ENCODE measurements around the gene IER5.
"Not testable (repeated sequence)": the region's sequence is repeated elsewhere in the genome, so short reads cannot be mapped to it uniquely, and the experiment has no call there.

Gene IER5

DNA sequence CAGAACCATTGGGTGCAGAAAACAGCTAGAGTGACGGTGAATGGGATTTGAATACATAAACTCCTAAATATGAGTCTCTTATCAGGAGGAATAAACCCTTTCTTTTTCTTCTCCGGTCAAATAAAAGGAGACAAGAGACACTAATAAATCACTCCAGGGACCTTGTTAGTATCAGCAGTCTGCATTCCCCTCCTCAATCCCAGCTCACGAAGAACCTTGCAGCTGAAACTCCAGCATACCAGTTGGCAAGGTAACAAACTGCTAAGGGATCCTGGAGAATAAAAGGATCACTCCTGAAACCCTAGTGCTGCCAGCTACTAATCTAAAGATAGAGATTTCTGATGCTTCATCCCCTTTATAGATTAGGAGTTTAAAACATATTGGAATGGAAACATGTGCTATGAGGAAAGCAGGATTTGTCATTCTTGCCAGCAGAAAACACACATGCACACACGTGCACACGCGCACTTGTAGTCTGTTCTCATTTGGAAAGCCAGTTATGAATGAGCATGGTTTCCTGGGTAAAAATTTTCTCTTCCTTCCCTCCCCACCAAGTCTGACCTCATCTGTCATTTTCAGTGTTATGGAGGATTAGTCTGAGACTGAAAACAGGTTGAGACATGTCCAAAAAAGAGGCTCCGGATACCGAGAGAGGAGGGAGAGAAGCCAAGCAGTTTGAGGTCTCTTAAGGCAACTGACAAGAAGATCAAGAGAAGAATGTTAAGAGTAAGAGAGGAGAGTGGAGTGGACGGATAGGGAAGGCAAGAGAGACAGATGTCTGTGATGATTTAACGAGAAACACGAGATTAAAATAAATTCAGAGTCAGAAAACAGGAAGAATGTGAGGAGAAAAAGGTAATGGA lies 10.9 kb downstream of the IER5 start:
- no peak for DNase-seq

DNA sequence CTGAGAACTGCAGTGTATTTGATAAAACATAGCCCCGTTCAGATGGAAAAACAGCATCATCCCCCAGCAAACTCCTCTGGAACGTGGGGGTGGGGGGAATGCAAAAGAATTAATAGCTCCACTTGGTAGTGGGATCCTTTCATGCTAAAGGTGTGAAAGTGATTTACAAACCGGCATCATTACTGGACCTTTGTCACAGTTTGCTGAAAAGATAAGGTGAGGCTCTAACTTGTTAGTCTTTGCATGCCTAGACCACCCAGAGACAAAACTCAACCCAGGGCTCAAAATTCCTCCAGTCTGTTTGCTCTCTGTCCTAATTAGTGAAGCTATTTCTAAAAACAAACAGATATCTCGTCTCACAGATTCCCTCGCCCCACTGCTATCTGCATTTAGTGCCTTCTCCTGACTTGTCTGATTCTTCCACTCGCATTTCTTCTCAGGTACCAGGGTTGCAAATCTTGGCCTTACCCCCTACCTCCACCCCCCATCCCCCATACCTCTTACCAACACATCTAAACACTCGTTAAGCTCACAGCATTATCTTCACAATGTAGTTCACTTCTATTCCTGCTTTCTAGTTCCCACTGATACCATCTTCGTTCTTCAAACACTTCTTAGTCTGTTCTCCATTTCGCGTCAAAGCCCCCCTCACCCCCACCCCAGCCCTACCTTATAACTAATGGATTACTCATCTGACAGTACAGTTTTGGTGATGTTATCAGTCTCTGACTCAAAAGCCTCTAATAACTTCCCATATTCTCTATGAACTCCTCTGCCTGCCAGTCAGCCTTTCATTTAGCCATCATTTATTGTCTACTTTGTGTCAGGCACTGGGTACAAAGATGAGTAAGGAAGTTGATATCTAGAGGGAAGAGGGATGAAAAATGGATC lies 11.8 kb downstream of the IER5 start:
- DNase-seq: no peak

DNA sequence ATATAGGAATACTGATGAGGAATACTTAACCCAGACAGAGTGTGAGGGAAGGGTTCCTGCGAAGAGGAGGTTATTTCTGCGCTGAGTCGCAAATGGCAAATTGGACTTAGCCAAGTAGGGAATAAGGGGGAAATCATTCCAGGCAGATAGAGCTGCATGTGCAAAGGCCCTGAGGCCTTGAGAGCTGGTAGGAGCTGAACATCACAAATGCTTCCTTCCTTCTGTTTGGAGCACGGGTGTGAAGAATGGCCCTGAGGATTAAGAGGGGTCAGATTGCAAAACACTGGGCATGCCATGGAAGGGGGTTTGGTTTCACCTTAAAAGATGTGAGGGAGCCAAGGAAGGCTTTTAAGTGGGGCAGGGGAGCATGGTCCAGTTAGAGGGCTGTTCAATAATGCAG lies 12.4 kb downstream of the IER5 start:
- DNase-seq: no peak

DNA sequence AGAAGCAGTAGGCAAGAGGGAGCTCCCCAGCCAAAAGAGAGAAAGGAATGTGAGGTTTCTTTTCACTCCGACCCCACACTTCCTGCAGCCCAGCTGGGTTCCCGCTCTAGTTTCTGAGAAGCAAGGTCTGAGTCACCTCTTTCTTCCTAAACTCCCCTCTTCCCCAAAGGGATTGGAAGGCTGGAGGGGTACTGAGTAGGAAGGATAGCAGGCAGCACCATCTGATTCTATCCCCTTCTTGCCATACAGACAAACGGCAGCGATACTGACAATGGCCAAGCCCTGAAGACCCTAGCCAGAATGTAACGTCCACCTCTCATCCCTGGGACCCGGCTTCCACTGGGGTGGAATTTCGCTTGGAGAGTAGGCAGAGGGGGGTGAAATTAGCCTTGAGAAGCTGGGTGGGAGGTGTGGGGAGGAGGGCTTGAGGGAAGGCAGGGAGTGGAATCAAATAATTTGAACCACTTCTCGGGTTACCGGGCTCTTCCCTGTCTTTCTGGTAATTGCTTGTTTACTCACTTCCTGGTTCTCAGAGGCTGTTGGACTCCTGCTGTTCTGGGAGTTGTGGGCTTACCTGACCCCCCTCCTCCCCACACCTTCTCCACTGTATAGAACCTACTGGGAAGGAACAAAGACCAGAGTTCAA lies 13.2 kb downstream of the IER5 start:
- DNase-seq: no peak

DNA sequence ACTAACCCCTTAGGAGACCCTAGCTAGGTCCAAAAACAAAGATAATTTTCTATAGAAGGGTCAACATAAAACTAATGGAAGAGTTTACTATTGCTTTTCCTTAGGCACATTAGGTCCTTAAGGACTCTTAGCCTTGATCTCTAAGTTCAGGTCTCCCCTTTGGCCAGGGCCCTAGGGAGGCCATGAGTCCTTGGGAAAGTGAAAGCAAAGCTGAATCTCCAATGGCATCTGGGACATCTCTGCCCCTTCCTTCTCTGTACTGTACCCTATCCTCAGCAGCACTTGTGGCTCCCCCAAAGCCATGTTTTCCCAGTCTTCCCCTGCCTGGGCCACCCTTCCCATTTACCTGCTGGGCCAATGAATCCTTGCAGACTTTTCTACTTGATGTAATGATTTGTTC lies 14.3 kb downstream of the IER5 start:
- no peak for DNase-seq

DNA sequence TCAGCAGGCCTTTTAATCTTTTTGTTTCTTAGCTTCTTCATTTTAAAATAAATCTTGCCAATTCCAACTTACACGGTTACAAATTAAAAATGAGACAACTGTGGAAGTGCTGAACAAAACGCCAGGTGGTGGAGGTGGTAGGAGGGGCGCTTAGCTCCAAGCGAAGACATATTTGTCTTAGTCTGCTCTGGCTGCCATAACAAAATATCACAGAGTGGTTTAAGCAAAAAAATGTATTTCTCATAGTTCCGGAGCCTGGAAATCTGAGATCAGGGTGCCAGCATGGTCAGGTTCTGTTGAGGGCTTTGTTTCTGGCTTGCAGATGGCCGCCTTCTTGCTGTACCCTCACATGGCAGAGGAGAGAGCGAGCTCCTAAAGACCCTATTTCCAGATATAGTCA lies 14.9 kb downstream of the IER5 start:
- no peak for DNase-seq

DNA sequence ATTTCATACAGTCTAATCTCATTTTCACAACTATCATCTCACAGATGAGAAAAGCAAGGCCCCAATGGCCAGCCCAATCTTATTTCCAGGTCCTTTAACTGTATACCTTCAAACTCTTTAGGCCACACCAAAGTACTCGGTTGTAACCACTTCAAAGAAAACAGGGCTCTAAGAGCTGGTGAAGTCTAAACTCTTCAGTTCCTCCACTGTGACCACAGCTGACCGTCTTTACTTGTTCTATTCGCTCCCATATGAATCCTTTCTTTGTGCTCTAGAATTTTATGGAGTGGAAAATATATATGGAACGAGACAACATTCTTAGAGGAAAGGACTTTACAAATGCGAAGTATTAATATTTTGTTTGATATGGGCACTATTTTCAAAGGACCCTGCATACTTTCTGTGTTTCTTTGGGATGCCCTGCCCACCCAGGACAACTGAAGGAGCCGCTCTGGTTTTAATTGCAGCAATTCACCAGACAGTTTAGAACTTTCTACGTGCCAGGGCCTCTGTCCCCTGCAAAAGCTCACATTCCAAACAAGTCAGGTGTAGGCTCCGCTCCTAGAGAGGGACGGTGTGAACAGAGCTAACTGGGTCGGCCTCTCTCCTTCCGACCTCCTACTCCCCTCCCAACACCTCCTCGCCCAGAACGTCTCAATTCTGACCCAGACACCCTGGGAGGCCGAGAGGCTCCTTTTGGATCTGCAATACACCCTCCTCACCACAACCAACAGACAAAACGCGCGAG lies 15.7 kb downstream of the IER5 start:
- DNase-seq: no peak

DNA sequence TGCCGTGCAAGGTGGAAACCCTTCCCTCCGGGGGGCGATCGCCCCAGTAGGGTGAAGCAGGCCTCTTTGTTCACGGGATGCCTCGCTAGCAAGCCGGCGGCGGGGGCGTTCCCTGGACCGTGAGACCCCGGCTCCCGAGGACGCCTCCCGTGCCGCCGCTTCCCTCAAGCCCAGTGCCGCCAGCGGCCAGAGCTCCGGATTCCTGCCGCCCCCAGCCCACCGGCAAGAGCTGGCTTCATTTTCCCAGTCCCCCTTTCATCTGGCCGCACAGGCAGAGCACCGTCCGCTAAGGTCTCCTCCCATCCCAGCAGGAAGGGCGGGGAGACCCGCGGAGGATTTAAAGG lies 16.3 kb downstream of the IER5 start:
- DNase-seq: no peak

DNA sequence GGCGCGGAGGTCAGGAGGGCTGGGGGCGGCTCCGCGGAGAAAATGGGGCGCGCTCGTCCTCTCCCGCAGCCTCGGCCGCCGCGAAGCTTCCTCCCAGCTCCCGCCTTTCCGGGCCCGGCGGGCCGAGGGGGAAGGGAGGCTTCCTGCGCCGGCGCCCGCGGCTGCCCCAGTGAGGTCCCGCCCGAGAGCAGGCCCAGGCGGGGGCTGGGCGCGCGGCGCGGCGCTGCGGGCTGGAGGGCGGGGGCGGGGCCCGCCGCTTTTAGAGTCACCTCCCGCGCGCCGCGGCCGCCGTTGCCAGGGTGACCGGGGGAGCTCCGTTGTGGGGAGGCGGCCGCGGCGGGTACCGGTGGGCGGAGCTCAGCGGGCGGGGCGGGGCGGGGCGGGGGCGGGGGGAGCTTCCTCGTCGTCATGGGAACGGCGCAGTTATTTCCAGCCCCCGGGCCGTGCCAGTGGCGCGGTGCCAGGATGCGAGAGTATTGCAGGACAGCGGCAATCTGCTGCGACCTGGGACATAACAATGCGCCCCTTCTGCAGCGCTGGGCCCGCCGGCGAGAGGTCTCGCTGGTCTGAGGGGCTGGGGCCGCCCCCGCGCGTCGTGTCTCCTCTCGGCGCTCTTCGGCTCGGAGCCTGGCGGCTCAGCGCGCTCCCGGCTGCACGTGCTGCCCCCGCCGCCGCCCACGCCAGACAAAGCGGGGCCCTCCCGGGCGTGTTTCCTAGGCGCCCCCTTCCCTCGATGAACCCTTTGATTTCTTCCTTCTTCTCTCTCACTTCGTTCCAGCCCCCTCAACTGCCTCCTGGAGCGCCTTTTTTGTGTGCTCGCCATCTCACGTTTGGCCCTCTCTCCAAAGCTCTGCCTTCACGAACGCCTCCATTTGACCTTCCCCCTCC lies 16.9 kb downstream of the IER5 start:
- DNase-seq: peak; percentile 95

DNA sequence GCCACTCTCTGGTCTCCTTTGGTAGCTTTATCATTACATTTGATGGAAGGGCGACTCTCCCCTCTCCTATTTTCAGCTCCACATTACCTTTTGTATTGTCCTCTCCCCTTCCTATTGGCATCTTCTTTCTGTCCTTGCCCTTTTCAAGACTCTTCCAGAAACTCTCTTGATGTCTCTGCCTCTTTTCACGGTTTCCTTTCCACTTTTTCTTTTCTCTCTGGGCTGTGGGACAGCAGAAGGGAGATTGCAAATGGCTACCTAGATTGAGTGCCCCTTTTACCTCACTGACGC lies 17.5 kb downstream of the IER5 start:
- DNase-seq: no peak

DNA sequence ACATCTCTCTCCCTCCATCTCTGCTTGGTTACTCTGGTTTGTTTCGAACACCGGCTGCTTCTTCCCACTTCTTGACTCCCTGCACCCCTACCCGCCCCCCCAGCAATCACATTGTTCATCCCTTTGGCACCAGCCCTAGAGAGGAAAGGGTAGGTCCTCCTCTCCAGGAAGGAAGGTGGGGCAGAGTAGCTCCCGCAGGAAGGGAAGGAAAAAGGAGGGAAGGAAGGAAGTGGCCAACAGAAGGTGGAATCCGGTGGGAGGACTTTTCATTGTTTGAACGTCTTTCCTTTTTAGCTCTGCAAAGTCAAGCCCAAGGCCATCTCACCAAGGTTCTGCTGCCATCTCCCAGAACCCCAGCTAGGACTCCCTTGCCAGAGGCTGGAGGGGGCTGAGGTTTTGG lies 18.0 kb downstream of the IER5 start:
- DNase-seq: no peak

DNA sequence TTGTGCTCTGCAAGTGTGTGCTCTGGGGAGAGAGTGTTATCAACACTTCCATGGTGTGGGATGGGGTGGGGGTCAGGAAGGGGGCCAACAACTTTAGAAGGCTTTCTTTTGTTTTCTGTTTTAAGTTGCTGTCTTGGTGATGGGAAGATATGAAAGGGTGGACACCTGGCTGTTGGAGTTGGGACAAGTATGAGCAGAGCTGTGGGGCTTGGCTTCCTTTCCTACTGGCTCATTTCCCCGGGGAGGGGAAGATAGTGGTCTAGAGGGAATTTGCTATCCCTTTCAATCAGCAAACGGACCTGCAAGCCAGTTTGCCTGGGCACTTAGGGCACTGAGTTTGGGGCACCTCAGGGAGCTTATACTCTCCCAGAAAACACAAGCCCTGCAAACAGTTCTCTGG lies 19.2 kb downstream of the IER5 start:
- DNase-seq: no peak

DNA sequence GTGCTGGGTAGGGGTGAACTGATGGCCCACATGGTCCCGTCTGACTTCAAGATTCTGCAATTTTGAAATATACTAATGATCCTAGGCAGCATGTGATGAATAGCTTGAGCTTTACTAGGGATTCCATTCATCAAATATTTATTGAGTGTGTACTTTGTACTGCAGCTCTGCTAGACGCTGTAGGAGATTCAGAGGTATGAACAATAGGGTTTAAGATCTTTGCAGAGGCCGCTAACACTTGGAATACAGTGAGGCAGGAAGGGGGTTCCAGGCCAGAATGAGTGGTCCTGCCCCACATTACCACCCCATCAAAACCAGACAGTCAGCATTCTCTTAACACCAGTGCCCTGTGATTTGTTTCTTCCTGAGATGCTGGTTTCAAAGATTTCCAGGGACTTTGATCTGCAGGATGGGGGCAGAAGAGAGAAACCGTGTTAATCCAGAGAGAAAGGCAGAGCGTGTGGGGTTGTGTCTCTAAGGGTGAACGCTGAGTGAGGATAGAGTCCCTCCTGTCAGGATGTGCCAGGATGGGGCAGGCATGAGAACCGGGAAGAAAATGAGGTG lies 19.9 kb downstream of the IER5 start:
- DNase-seq: no peak

DNA sequence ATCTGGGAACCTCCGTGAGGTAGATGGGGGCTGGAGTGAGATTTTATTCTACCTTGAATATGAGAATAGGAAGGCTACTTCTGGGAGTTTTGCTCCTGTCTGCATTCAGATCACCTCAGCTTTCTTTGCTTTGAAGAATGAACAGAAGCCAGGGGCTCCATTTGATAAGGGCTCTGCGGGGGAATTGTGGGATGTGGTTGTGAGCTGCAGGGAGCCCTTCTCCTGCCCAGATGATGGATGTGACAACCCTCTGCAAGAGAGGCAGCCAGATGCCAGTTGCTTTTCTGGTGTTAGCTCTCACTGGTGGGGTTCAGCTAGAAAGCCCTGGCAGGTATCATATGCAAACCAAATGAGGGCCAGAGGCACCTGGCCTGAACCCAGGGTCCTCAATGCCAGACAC lies 21.5 kb downstream of the IER5 start:
- DNase-seq: no peak

DNA sequence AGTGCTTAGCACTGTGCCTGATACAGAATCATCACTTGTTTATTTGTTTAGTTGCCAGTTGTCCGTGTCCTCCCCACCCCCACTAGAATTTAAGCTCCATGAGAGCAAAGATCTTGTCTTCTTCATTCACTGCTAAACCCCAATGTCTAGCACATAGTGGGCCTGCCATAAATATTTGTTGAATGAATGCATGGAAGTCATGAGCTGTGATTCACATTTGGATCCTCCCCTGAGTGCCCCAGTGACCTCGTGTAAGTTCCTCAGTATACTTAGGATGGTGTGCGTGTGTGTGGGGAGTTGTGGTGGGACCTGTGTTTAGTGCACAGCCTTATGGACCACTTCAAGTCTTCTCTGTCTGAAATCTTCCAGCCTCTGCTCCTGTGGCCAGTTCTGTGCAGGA lies 23.1 kb downstream of the IER5 start:
- DNase-seq: no peak

DNA sequence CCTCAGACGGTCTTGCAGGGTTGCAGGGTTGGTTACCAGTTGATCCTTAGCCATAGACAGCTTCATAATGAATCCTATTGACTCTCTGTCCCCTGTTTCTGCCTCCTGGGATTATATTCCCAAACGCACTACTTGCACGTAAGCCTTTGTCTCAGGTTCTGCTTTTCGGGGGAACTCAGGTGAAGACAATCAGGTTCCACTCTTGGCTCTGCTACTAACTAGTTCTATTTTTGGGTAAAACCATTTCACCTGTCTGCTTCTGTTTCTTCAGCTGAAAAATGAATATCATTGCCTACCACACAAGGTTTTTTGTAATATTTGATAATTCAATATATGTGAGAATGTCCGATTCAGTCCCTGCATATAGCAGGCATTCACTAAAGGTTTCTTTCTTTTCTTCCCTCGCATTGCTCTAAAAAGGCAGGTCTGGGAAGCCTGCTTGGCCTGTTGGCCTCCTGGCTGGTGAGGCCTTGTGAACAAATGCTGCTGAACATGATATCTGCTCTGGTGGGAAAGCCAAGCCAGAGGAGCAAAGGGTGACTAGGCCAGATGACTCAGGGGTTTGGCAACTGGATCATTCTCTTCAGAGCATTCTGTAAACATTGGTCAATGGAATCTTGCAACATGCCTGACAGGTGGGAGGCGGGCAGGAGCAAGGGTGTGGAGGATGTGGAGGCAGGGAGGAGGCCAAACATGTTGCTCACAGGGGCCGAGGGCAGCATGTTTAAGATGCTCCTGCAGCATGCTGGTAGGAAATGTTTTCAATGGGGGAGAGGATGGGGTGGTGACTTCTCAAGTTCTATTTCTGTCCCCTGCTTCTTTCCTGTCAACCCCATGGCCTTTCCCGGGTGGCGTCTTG lies 23.8 kb downstream of the IER5 start:
- DNase-seq: no peak

DNA sequence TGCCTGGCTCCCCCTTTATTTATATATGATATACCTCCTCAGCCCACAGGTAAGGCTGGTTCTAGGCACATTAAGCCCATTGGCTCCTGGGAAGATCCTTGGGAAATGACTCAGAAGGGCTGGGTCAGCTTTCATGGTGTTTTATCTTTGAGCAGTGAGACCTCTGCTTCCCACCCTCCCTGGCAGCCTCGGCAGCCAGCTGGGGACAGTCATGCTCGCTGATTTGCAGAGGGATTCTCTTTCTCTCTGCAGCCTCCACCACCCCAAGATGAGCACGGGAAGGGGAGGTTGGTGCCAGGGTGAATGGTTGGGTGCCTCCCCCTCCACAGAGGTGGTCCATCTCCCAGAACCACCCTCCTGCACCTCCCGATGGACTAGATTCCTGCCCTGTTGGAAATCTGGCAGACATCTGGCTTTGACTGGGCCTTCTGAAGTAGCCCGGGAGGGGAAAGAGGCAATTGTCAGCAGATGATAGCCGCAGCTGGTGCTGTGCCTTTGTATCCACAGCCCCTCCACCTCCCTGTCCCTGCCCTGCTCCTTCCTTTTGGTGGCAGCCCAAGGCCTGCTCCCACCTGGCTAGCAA lies 24.6 kb downstream of the IER5 start:
- no peak for DNase-seq

DNA sequence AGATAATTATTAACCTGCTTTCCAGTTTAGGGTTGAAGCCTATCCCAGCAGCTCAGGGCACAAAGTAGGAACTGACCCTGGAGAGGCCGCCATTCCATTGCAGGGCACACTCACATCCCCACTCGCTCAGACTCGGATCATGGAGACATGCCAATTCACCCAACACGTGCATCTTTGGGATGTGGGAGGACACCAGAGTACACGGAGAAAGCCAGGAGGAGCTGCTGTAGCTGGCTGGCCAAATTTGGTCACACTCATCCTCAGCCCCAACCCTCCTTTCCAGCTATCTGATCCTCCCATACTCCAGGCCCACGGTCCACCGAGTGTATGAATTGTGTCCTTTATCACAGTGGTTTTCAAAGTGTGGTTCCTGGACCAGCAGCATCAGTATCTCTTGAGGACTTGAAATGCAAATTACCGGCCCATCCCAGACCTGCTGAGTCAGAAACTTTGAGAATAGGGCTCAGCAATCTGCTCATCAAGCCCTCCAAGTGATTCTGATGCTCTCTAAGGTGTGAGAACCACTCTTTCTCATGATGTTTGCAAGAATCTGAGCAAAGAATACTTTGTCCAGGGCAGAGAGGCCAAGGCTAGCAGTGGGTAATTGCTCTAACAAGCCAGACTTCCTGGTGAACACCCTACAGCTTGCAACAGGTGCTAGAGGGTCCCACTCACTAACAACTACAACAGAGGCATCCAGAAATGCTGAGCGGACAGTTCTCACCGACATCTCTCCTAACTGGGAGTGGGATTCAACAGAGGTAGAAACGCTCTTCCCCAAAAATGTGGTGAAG lies 26.3 kb downstream of the IER5 start:
- DNase-seq: no peak

DNA sequence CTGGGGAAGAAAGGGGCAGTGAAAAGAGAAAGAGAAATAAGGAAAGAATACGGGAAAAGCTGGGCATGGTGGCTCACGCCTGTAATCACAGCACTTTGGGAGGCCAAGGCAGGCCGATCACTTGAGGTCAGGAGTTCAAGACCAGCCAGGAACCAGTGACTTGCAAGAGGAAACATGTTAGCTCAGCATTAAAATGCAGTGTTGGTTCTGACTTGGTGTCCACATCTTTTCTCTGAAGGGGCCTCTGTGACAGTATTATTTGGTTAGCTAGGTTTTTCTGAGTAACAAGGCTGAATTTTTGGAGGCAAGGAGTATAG lies 26.8 kb downstream of the IER5 start:
- no peak for DNase-seq

DNA sequence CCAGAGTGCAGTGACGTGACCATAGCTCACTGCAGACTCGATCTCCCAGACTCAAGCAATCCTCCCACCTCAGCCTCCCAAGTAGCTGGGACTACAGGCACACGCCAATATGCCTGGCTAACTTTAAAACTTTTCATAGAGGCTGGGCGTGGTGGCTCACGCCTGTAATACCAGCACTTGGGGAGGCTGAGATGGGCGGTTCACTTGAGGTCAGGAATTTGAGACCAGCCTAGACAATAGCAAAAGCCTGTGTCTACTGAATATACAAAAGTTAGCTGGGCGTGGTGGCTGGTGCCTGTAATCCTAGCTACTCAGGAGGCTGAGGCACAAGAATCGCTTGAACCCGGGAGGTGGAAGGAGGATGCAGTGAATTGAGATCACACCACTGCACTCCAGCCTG lies 27.5 kb downstream of the IER5 start:
- not testable (repeated sequence) for DNase-seq
